ENCODE data around the gene CDC14B.
"Not testable (repeated sequence)": the region's sequence is repeated elsewhere in the genome, so short reads cannot be mapped to it uniquely, and the experiment has no call there.

The CDC14B gene

GRCh38 chr9:96587338-96588315 is 32.0 kb downstream of the CDC14B start:
- no peak for DNase-seq (ENCODE audit: low read depth)

GRCh38 chr9:96585426-96585825 is 34.2 kb downstream of the CDC14B start:
- no peak for DNase-seq (ENCODE audit: low read depth)

GRCh38 chr9:96582199-96582598 is 37.4 kb downstream of the CDC14B start:
- not testable (repeated sequence) for DNase-seq (ENCODE audit: low read depth)

GRCh38 chr9:96581786-96582185 is 37.9 kb downstream of the CDC14B start:
- no peak for DNase-seq (ENCODE audit: low read depth)

GRCh38 chr9:96581301-96581700 is 38.3 kb downstream of the CDC14B start:
- no peak for DNase-seq (ENCODE audit: low read depth)

GRCh38 chr9:96574931-96575351 is 44.7 kb downstream of the CDC14B start:
- no peak for DNase-seq (ENCODE audit: low read depth)

GRCh38 chr9:96574455-96574854 is 45.2 kb downstream of the CDC14B start:
- no peak for DNase-seq (ENCODE audit: low read depth)

GRCh38 chr9:96567203-96567700 is 52.4 kb downstream of the CDC14B start:
- DNase-seq (ENCODE audit: low read depth) = no peak

- peak; percentile 69 for DNase-seq (ENCODE audit: low read depth)
These were observed 53.0 kb downstream of the CDC14B start for GRCh38 chr9:96566498-96567202.

- DNase-seq (ENCODE audit: low read depth) = no peak
These were observed 53.8 kb downstream of the CDC14B start for GRCh38 chr9:96565671-96566497.

- DNase-seq (ENCODE audit: low read depth) = no peak
These were observed 55.4 kb downstream of the CDC14B start for GRCh38 chr9:96564217-96564616.

GRCh38 chr9:96559339-96559943 is 60.2 kb downstream of the CDC14B start:
- no peak for DNase-seq (ENCODE audit: low read depth)

- DNase-seq (ENCODE audit: low read depth) = no peak
These were observed 61.7 kb downstream of the CDC14B start for GRCh38 chr9:96557921-96558320.

GRCh38 chr9:96556701-96557461 is 62.8 kb downstream of the CDC14B start:
- DNase-seq (ENCODE audit: low read depth) = no peak

- DNase-seq (ENCODE audit: low read depth) = no peak
These were observed 63.9 kb downstream of the CDC14B start for GRCh38 chr9:96555567-96556386.

GRCh38 chr9:96554801-96555566 is 64.7 kb downstream of the CDC14B start:
- no peak for DNase-seq (ENCODE audit: low read depth)

GRCh38 chr9:96554326-96554725 is 65.3 kb downstream of the CDC14B start:
- DNase-seq (ENCODE audit: low read depth) = no peak

- DNase-seq (ENCODE audit: low read depth) = no peak
These were observed 66.6 kb downstream of the CDC14B start for GRCh38 chr9:96553070-96553469.

GRCh38 chr9:96551403-96551802 is 68.2 kb downstream of the CDC14B start:
- DNase-seq (ENCODE audit: low read depth) = no peak

All from activated gamma-delta T cell treated with anti-CD3 and anti-CD28 coated beads, Interleukin-2, amount 50 U/mL, for 16 hours (primary cell).